ENCODE data around the gene PTPRN2. TPM values are rescaled to one million over a fixed set of nuclear protein-coding genes. Genes with fewer than 3 reads are reported as not detected.

Gene PTPRN2
- total and polyA plus RNA-seq, 5 experiments from 2014 or later = 0.69 to 1.5 (median 0.99) TPM

- Mint-ChIP-seq H3K9me3 (peaks cover 0 to 2% (median 0%) of the 10 kb centered on the region in 9 donors), H3K4me3 (no peak overlapping the region), H3K4me1 (peaks cover 0 to 4% (median 0%) of the 10 kb centered on the region in 4 donors), H3K27me3 (peaks cover 0 to 4% (median 0%) of the 10 kb centered on the region in 5 donors), H3K36me3 (no peaks in the 10 kb centered on the region), H3K27ac (no peak overlapping the region)
- DNase-seq (no peak), ATAC-seq (no peak)
- POLR2A ChIA-PET = no interaction called here
Observed at GRCh38 chr7:158270856-158271413, 316.7 kb downstream of the PTPRN2 start.

GRCh38 chr7:158270106-158270775 is 317.4 kb downstream of the PTPRN2 start:
- Mint-ChIP-seq H3K4me3 (no peak overlapping the region), H3K36me3 (no peaks in the 10 kb centered on the region), H3K4me1 (peaks cover 0 to 4% (median 0%) of the 10 kb centered on the region in 4 donors), H3K27ac (no peak overlapping the region), H3K27me3 (peaks cover 0 to 4% (median 0%) of the 10 kb centered on the region in 5 donors), H3K9me3 (peaks cover 0 to 2% (median 0%) of the 10 kb centered on the region in 9 donors)
- POLR2A ChIA-PET = no interaction called here
- DNase-seq (no peak), ATAC-seq (no peak)

GRCh38 chr7:158268816-158269535 is 318.6 kb downstream of the PTPRN2 start:
- H3K27me3 Mint-ChIP-seq = peaks cover 0 to 4% (median 0%) of the 10 kb centered on the region in 5 donors
- H3K9me3 Mint-ChIP-seq = peaks cover 0 to 2% (median 0%) of the 10 kb centered on the region in 9 donors
- H3K4me1 Mint-ChIP-seq = peaks cover 0 to 4% (median 0%) of the 10 kb centered on the region in 4 donors
- POLR2A ChIA-PET = no interaction called here
- H3K4me3 Mint-ChIP-seq = no peak overlapping the region
- no peaks in the 10 kb centered on the region for H3K36me3 Mint-ChIP-seq
- H3K27ac Mint-ChIP-seq = no peak overlapping the region
- DNase-seq = no peak
- no peak for ATAC-seq

- Mint-ChIP-seq H3K9me3 (peaks cover 0 to 2% (median 0%) of the 10 kb centered on the region in 9 donors), H3K4me1 (peaks cover 0 to 4% (median 0%) of the 10 kb centered on the region in 4 donors), H3K36me3 (no peaks in the 10 kb centered on the region), H3K4me3 (no peak overlapping the region), H3K27ac (peak overlapping the region in 1 of 10 donors; percentile 33), H3K27me3 (peaks cover 0 to 3% (median 0%) of the 10 kb centered on the region in 5 donors)
- POLR2A ChIA-PET = no interaction called here
- ATAC-seq = no peak
- no peak for DNase-seq
Observed at GRCh38 chr7:158267742-158268435, 319.7 kb downstream of the PTPRN2 start.

- no peak overlapping the region for H3K27ac Mint-ChIP-seq
- POLR2A ChIA-PET = no interaction called here
- ATAC-seq = no peak
- peaks cover 0 to 4% (median 0%) of the 10 kb centered on the region in 4 donors for H3K4me1 Mint-ChIP-seq
- H3K4me3 Mint-ChIP-seq = no peak overlapping the region
- peaks cover 0 to 2% (median 0%) of the 10 kb centered on the region in 9 donors for H3K9me3 Mint-ChIP-seq
- no peaks in the 10 kb centered on the region for H3K27me3 Mint-ChIP-seq
- no peaks in the 10 kb centered on the region for H3K36me3 Mint-ChIP-seq
- no peak for DNase-seq
Observed at GRCh38 chr7:158266817-158267741, 320.5 kb downstream of the PTPRN2 start.

- ATAC-seq (no peak), DNase-seq (no peak)
- Mint-ChIP-seq H3K9me3 (peaks cover 0 to 2% (median 0%) of the 10 kb centered on the region in 9 donors), H3K4me1 (peaks cover 0 to 4% (median 0%) of the 10 kb centered on the region in 4 donors), H3K27ac (no peak overlapping the region), H3K36me3 (no peaks in the 10 kb centered on the region), H3K4me3 (no peak overlapping the region), H3K27me3 (no peaks in the 10 kb centered on the region)
- POLR2A ChIA-PET = no interaction called here
Observed at GRCh38 chr7:158266426-158266816, 321.2 kb downstream of the PTPRN2 start.

- POLR2A ChIA-PET = no interaction called here
- no peak for DNase-seq
- ATAC-seq = no peak
- Mint-ChIP-seq H3K27me3 (no peaks in the 10 kb centered on the region), H3K36me3 (no peaks in the 10 kb centered on the region), H3K4me1 (peaks cover 0 to 4% (median 0%) of the 10 kb centered on the region in 4 donors), H3K9me3 (peaks cover 0 to 2% (median 0%) of the 10 kb centered on the region in 9 donors), H3K27ac (no peak overlapping the region), H3K4me3 (no peak overlapping the region)
Observed at GRCh38 chr7:158265743-158266080, 321.9 kb downstream of the PTPRN2 start.

- H3K4me1 Mint-ChIP-seq = peaks cover 0 to 4% (median 0%) of the 10 kb centered on the region in 4 donors
- no peaks in the 10 kb centered on the region for H3K27me3 Mint-ChIP-seq
- POLR2A ChIA-PET = no interaction called here
- no peak overlapping the region for H3K4me3 Mint-ChIP-seq
- no peaks in the 10 kb centered on the region for H3K36me3 Mint-ChIP-seq
- ATAC-seq (no peak), DNase-seq (no peak)
- H3K9me3 Mint-ChIP-seq = peaks cover 0 to 2% (median 0%) of the 10 kb centered on the region in 9 donors
- H3K27ac Mint-ChIP-seq = no peak overlapping the region
Observed at GRCh38 chr7:158264881-158265742, 322.5 kb downstream of the PTPRN2 start.

GRCh38 chr7:158263964-158264748 is 323.5 kb downstream of the PTPRN2 start:
- peaks cover 0 to under 1% (median 0%) of the 10 kb centered on the region in 5 donors for H3K27me3 Mint-ChIP-seq
- no peak overlapping the region for H3K4me3 Mint-ChIP-seq
- H3K27ac Mint-ChIP-seq = no peak overlapping the region
- no peaks in the 10 kb centered on the region for H3K4me1 Mint-ChIP-seq
- POLR2A ChIA-PET = no interaction called here
- H3K36me3 Mint-ChIP-seq = no peaks in the 10 kb centered on the region
- no peak for DNase-seq
- no peak for ATAC-seq
- no peaks in the 10 kb centered on the region for H3K9me3 Mint-ChIP-seq

- Mint-ChIP-seq H3K27me3 (peaks cover 0 to 8% (median 5%) of the 10 kb centered on the region in 5 donors), H3K36me3 (no peaks in the 10 kb centered on the region), H3K27ac (no peak overlapping the region), H3K9me3 (no peaks in the 10 kb centered on the region), H3K4me3 (no peak overlapping the region), H3K4me1 (no peaks in the 10 kb centered on the region)
- ATAC-seq = no peak
- no peak for DNase-seq
- POLR2A ChIA-PET = no interaction called here
Observed at GRCh38 chr7:158263110-158263963, 324.3 kb downstream of the PTPRN2 start.

Measured in naive thymus-derived CD8-positive, alpha-beta T cell (primary cell).